Colonic mucosa (tissue), 4 donors: ENCODE data around the gene SLC9A3. TPM values are rescaled to one million over a fixed set of nuclear protein-coding genes. Genes with fewer than 3 reads are reported as not detected.

Source experiments
- DNase-seq: peaks from one replicate; pipeline ENCODE4 v3.0.0-alpha.2; 2020
- H3K27ac ChIP-seq: fragments of 200-600 bp; one replicate; pipeline ENCODE4 v1.8.0; 2021
- H3K27me3 ChIP-seq: fragments of 200-600 bp; one replicate; pipeline ENCODE4 v1.8.0; 2021
- H3K36me3 ChIP-seq: fragments of 200-600 bp; one replicate; pipeline ENCODE4 v1.8.0; 2021
- H3K4me1 ChIP-seq: fragments of 200-600 bp; one replicate; pipeline ENCODE4 v1.8.0; 2021; ENCODE audit warnings: mild to moderate bottlenecking
- H3K4me3 ChIP-seq: fragments of 200-600 bp; one replicate; pipeline ENCODE4 v1.8.0; 2021
- H3K9ac ChIP-seq, 2 donors: one replicate each; pipeline ENCODE4 v1.7.0; 2013; ENCODE audit warnings: control low read depth in 2 of 2, low read depth in 2 of 2, low read length in 2 of 2
- H3K9me3 ChIP-seq: fragments of 200-600 bp; one replicate; pipeline ENCODE4 v1.8.0; 2021
- CTCF ChIP-seq: fragments of 200-600 bp; IDR thresholded peaks from one replicate; pipeline ENCODE4 v1.8.0; 2022; ENCODE audit warnings: antibody characterized with exemption, mild to moderate bottlenecking
- intact Hi-C: fragments of 100-400 bp; cut with DNase I; formaldehyde crosslinking; loops from one replicate; pipeline ENCODE4 v1.14.1; 2022
- total RNA-seq, 2 donors: library from RNA; stranded (reverse); fragmentation: NEBNext Ultra II Directional in 1 of 2; extraction: Animal tissue kit (Norgen Biotek cat#: 25700) in 1 of 2; gene quantifications; one replicate each; pipeline ENCODE4 v1.2.1, GENCODE V29; 2021
- donor health status: healthy.
- donor health status: DM: no; HTN: no; CAD: no.
- donor health status: DM: no; HTN: no; CAD: no.

SLC9A3 gene
- total RNA-seq, 2 donors from 2014 or later = 70.0 to 78.8 TPM

- Histone ChIP-seq H3K9ac (no peak overlapping the region), H3K4me1 (no peaks in the 10 kb centered on the region), H3K9me3 (no peaks in the 10 kb centered on the region), H3K36me3 (no peaks in the 10 kb centered on the region), H3K27me3 (no peaks in the 10 kb centered on the region), H3K27ac (no peak overlapping the region), H3K4me3 (no peak overlapping the region)
- TF ChIP-seq CTCF = no peak
- intact Hi-C loops = no loop called here
- DNase-seq = no peak
Observed at GRCh38 chr5:501105-501830, 23.0 kb downstream of the SLC9A3 start.

- Histone ChIP-seq H3K36me3 (no peaks in the 10 kb centered on the region), H3K4me1 (no peaks in the 10 kb centered on the region)
- no peak for DNase-seq
Observed at GRCh38 chr5:500491-500890, 23.8 kb downstream of the SLC9A3 start.

DNA sequence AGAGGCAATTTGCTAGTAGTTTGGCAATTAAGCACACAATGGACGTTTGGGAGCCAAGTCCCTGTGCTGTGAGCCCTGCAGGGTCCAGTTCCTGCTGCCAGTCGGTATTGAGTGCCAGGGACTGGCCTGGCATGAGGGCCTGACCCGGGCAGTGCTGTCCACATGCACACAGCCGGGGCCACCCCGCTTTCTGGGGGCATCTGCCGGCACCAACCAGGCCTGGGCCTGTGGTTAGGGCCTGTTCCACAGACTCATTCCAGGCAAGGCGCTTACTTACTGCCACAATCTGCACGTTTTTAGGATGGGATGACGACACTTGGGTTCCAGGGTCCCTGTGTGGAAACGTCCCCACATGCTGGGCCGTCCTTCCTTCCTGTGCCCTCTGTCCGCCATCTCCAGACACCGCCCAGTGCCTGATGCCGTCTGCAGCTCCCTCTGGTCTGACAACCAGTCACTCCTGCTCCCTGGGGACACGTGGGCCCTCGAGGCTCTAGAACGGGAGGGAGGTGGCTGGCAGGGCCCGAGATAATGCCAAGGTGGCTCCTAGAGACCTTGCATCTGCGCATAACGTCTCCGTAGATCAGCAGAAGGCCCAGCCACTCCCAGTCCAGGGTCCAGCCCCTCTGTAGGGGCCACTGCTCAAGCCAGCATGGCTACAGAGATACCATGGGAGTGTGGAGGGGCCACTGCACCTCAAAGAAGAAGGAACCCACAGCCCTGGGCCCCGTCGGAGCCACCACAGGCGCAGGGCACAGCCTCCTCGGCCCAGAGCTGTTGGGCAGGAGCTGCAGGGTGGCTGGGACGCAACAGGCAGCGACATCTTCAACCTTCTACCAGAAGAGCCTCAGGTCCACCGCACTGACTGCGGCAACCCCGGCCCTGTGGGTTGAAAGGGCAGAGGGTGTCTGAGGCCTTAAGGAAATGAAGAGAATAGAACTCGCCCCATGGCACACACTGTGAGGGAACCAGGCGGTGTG is 24.7 kb downstream of the SLC9A3 start:
- no peaks in the 10 kb centered on the region for H3K36me3 ChIP-seq
- no peak overlapping the region for H3K4me3 ChIP-seq
- H3K4me1 ChIP-seq = no peaks in the 10 kb centered on the region
- H3K9me3 ChIP-seq = no peaks in the 10 kb centered on the region
- no peak overlapping the region for H3K27ac ChIP-seq
- no peaks in the 10 kb centered on the region for H3K27me3 ChIP-seq
- no peak for TF ChIP-seq CTCF
- no peak overlapping the region for H3K9ac ChIP-seq
- no peak for DNase-seq
- intact Hi-C loops = no loop called here

More at GRCh38 chr5:500491-500890, 23.8 kb downstream of the SLC9A3 start:
- TF ChIP-seq CTCF = no peak
- H3K9ac ChIP-seq = no peak overlapping the region
- H3K27ac ChIP-seq = no peak overlapping the region
- H3K4me3 ChIP-seq = no peak overlapping the region
- H3K27me3 ChIP-seq = no peaks in the 10 kb centered on the region
- no peaks in the 10 kb centered on the region for H3K9me3 ChIP-seq
- intact Hi-C loops = no loop called here

DNA sequence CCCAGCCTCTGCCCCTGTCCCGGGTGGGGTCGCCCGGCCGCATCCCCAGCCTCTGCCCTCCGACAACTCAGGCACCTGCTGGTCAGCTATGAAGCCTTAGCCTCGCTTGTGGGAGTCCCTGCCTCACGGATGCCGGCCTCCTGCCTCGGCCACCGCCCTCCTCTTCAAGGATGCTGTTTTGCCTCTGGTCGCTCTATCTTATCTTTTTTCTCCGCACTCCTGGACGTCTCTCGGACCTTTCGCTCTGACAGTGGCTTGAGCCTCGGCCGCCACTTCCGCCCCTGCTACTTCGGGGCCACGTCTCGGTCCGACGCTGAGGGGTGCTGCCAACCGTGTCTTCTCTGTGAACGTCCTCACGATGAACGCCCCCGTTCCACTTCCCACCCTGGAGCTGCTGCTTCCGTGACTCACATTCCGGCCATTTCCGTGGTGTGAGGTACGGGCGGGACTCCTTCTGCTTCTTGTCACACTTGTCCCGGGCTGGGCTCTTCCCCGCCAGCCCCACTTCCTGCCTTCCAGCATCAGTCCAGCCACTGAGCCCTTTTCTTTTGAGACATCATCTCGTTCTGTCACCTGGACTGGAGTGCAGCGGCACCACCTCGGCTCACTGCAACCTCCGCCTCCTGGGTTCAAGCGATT is 26.3 kb downstream of the SLC9A3 start:
- H3K36me3 ChIP-seq = no peaks in the 10 kb centered on the region
- no peak overlapping the region for H3K9ac ChIP-seq
- no peak for DNase-seq
- peaks cover 8% of the 10 kb centered on the region for H3K27me3 ChIP-seq
- intact Hi-C loops = no loop called here
- no peak for TF ChIP-seq CTCF
- H3K27ac ChIP-seq = no peak overlapping the region
- no peaks in the 10 kb centered on the region for H3K4me1 ChIP-seq
- H3K9me3 ChIP-seq = no peaks in the 10 kb centered on the region
- no peak overlapping the region for H3K4me3 ChIP-seq

DNA sequence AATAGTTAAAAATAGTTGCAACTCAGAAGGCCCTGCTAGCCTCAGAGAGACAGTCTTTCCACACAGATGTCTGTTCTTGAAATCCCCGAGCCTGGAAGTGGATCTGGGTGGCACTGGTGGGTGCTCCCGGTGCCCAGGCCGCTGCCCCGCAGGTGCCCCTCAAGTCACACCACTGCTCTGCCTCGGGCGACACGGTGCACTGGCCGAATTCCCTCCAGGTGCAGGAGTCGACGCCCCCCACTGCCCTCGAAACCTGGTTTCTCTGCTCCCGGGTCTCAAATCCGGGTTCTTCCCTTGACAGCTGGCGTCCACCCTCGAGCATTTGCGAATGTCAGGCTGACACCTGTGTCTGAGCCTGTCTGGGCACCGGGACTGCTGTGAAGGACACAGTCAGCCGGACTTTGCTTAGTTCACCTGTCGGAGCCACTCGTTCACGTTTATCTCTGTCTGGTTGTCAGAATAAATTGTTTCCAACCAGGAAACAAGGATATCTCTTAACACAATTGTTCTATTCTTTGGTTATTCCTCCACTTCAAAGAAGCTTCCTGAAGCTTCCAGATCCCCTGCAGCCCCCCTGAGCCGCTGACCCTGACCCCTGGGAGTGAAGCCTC is 27.1 kb downstream of the SLC9A3 start:
- H3K4me3 ChIP-seq = no peak overlapping the region
- H3K9ac ChIP-seq = no peak overlapping the region
- TF ChIP-seq CTCF = no peak
- H3K36me3 ChIP-seq = no peaks in the 10 kb centered on the region
- intact Hi-C loops = no loop called here
- peaks cover 8% of the 10 kb centered on the region for H3K27me3 ChIP-seq
- no peak for DNase-seq
- H3K9me3 ChIP-seq = no peaks in the 10 kb centered on the region
- H3K27ac ChIP-seq = no peak overlapping the region
- no peaks in the 10 kb centered on the region for H3K4me1 ChIP-seq
